ENCODE data around the gene MCRIP2.

GRCh38 chr16:595942-596735, 45.5 kb upstream of the MCRIP2 start:
- TF ChIP-seq, protein P1, sequence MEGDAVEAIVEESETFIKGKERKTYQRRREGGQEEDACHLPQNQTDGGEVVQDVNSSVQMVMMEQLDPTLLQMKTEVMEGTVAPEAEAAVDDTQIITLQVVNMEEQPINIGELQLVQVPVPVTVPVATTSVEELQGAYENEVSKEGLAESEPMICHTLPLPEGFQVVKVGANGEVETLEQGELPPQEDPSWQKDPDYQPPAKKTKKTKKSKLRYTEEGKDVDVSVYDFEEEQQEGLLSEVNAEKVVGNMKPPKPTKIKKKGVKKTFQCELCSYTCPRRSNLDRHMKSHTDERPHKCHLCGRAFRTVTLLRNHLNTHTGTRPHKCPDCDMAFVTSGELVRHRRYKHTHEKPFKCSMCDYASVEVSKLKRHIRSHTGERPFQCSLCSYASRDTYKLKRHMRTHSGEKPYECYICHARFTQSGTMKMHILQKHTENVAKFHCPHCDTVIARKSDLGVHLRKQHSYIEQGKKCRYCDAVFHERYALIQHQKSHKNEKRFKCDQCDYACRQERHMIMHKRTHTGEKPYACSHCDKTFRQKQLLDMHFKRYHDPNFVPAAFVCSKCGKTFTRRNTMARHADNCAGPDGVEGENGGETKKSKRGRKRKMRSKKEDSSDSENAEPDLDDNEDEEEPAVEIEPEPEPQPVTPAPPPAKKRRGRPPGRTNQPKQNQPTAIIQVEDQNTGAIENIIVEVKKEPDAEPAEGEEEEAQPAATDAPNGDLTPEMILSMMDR (IDR thresholded peaks at IDR 0.05) = no peak
- TF ChIP-seq POLR2A (IDR thresholded peaks at IDR 0.05) = no peak
